ENCODE data around the gene SHISA4. TPM values are rescaled to one million over a fixed set of nuclear protein-coding genes. Genes with fewer than 3 reads are reported as not detected.

SHISA4 gene
- total and polyA plus RNA-seq, 4 donors: 7.2 to 15.9 (median 11.8) TPM

GRCh38 chr1:201916649-201917249 is 28.1 kb downstream of the SHISA4 start:
- no peak overlapping the region for H3K9ac ChIP-seq (ENCODE audit: insufficient read depth in 1 of 2, low read length in 2 of 2)
- TF ChIP-seq, protein P1, sequence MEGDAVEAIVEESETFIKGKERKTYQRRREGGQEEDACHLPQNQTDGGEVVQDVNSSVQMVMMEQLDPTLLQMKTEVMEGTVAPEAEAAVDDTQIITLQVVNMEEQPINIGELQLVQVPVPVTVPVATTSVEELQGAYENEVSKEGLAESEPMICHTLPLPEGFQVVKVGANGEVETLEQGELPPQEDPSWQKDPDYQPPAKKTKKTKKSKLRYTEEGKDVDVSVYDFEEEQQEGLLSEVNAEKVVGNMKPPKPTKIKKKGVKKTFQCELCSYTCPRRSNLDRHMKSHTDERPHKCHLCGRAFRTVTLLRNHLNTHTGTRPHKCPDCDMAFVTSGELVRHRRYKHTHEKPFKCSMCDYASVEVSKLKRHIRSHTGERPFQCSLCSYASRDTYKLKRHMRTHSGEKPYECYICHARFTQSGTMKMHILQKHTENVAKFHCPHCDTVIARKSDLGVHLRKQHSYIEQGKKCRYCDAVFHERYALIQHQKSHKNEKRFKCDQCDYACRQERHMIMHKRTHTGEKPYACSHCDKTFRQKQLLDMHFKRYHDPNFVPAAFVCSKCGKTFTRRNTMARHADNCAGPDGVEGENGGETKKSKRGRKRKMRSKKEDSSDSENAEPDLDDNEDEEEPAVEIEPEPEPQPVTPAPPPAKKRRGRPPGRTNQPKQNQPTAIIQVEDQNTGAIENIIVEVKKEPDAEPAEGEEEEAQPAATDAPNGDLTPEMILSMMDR (IDR thresholded peaks at IDR 0.05; ENCODE audit: control extremely low read depth, extremely low read depth): no peak
- H3K4me3 ChIP-seq: no peak overlapping the region
- ATAC-seq (ENCODE audit: insufficient read depth, low FRiP score): peak; percentile 39
- no peaks in the 10 kb centered on the region for H3K9me3 ChIP-seq (ENCODE audit: control insufficient read depth in 4 of 4, insufficient read depth in 3 of 4, low read length in 3 of 4)
- peak overlapping the region; percentile 17 to 80 for H3K27ac ChIP-seq (ENCODE audit: low read depth in 1 of 2, low read length in 1 of 2)
- H3K36me3 ChIP-seq (ENCODE audit: control insufficient read depth in 4 of 4, insufficient read depth in 4 of 4, low read length in 4 of 4): no peaks in the 10 kb centered on the region
- H3K4me1 ChIP-seq (ENCODE audit: control insufficient read depth in 5 of 5, insufficient read depth in 5 of 5, low read length in 5 of 5): peaks cover 0 to 10% (median 7%) of the 10 kb centered on the region in 5 donors
- H3K27me3 ChIP-seq (ENCODE audit: control insufficient read depth in 3 of 3, insufficient read depth in 3 of 3, low read length in 2 of 3): no peaks in the 10 kb centered on the region
- 40 to 46% methylated on average over 11 of the region's 11 CpGs for WGBS, 2 donors
- peak; percentile 41 to 61 (median 46) for DNase-seq

DNA sequence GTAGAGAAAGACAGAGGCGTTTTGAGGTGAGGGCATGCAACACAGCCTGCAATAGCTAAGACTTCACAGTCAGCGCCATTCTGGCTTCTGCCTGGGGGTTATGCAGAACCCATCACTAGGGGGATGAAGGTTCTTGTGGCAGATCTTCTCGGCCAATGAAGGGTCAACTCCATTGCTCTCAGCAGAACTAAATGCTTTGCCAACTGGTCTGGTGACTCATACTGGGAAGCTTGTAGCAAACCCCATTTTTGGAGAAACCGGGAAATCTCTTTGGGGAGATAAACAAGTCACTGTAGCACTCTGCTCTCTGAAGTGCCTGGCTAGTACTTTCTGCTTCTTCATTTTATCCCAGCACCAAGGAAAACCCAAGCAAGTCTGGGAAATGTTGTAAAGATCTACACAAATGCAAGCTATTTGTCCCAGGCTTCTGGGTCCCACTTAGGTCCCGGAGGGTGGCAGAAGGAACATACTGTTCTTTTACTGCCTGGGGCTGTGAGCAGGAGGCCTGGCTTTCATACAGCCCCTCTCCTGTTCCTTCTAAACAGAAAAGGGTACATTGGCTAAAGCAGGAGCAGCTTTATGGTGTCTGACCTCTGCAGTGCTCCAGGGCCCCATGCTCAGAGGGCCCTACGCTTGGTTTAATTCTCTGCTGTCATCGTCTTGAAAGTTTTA is 28.8 kb downstream of the SHISA4 start:
- Histone ChIP-seq H3K4me1 (ENCODE audit: control insufficient read depth in 5 of 5, insufficient read depth in 5 of 5, low read length in 5 of 5) (peaks cover 0 to 10% (median 7%) of the 10 kb centered on the region in 5 donors), H3K9me3 (ENCODE audit: control insufficient read depth in 4 of 4, insufficient read depth in 3 of 4, low read length in 3 of 4) (no peaks in the 10 kb centered on the region), H3K27ac (ENCODE audit: low read depth in 1 of 2, low read length in 1 of 2) (peak overlapping the region; percentile 17 to 80), H3K27me3 (ENCODE audit: control insufficient read depth in 3 of 3, insufficient read depth in 3 of 3, low read length in 2 of 3) (no peaks in the 10 kb centered on the region), H3K36me3 (ENCODE audit: control insufficient read depth in 4 of 4, insufficient read depth in 4 of 4, low read length in 4 of 4) (no peaks in the 10 kb centered on the region), H3K9ac (ENCODE audit: insufficient read depth in 1 of 2, low read length in 2 of 2) (no peak overlapping the region), H3K4me3 (no peak overlapping the region)
- ATAC-seq (ENCODE audit: insufficient read depth, low FRiP score): peak; percentile 54
- DNase-seq: no peak
- TF ChIP-seq, protein P1 (IDR thresholded peaks at IDR 0.05; ENCODE audit: control extremely low read depth, extremely low read depth): no peak
- 79 to 91% methylated on average over 7 of the region's 7 CpGs for WGBS, 2 donors

DNA sequence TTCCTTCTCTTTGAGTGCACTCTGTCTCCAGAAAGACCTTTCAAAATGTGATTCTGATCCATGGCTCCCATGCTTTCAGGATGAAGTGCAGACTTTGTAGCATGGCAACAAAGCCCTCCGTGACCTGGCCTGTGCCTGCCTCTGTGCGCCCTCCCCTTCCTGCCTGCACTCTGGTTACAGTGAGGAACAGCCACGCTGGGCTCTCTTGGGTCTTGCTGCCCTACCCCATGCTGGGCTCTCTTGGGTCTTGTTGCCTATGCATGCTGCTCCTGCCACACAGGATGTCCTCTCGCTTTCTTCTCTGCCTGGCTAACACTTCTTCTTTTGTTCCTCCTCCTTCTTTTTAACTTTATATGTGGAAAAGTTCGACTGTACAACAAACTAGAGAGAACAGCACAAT is 29.6 kb downstream of the SHISA4 start:
- Histone ChIP-seq H3K27ac (ENCODE audit: low read depth in 1 of 2, low read length in 1 of 2) (peak overlapping the region; percentile 17 to 59), H3K27me3 (ENCODE audit: control insufficient read depth in 3 of 3, insufficient read depth in 3 of 3, low read length in 2 of 3) (no peaks in the 10 kb centered on the region), H3K9me3 (ENCODE audit: control insufficient read depth in 4 of 4, insufficient read depth in 3 of 4, low read length in 3 of 4) (no peaks in the 10 kb centered on the region), H3K36me3 (ENCODE audit: control insufficient read depth in 4 of 4, insufficient read depth in 4 of 4, low read length in 4 of 4) (no peaks in the 10 kb centered on the region), H3K4me1 (ENCODE audit: control insufficient read depth in 5 of 5, insufficient read depth in 5 of 5, low read length in 5 of 5) (peaks cover 0 to 10% (median 7%) of the 10 kb centered on the region in 5 donors), H3K4me3 (no peak overlapping the region), H3K9ac (ENCODE audit: insufficient read depth in 1 of 2, low read length in 2 of 2) (no peak overlapping the region)
- DNase-seq: no peak
- TF ChIP-seq, protein P1 (IDR thresholded peaks at IDR 0.05; ENCODE audit: control extremely low read depth, extremely low read depth): no peak
- ATAC-seq (ENCODE audit: insufficient read depth, low FRiP score): no peak
- WGBS, 2 donors: 86 to 91% methylated on average over 5 of the region's 5 CpGs

All from lung (tissue), 12 donors.